Activated T-helper 2 cell treated with anti-CD3 and anti-CD28 coated beads, Interferon-gamma antibody, Interleukin-2, Interleukin-4, amounts not matched to agents 10 μg/mL and 5 μg/mL and 100 μg/mL, durations not matched to agents 14 hours and 24 hours and 36 hours (primary cell): ENCODE measurements around the gene NPAS2. TPM values are rescaled to one million over a fixed set of nuclear protein-coding genes. Genes with fewer than 3 reads are reported as not detected.

Experiments
- DNase-seq: peaks from one replicate; pipeline ENCODE4 v3.0.0; 2021; ENCODE audit warnings: low spot score
- H3K27ac Mint-ChIP-seq: one replicate; pipeline ENCODE4 v1.8.0; 2021; ENCODE audit warnings: mixed read lengths
- H3K27me3 Mint-ChIP-seq: one replicate; pipeline ENCODE4 v1.8.0; 2021; ENCODE audit warnings: low read depth, mixed read lengths
- H3K36me3 Mint-ChIP-seq: one replicate; pipeline ENCODE4 v1.8.0; 2021; ENCODE audit warnings: low read depth, mixed read lengths
- H3K4me1 Mint-ChIP-seq: one replicate; pipeline ENCODE4 v1.8.0; 2021; ENCODE audit warnings: low read depth, mixed read lengths
- H3K4me3 Mint-ChIP-seq: one replicate; pipeline ENCODE4 v1.8.0; 2021; ENCODE audit warnings: low read depth, mild to moderate bottlenecking, moderate library complexity, mixed read lengths
- H3K9me3 Mint-ChIP-seq: one replicate; pipeline ENCODE4 v1.8.0; 2021; ENCODE audit warnings: mixed read lengths
- intact Hi-C: fragments of 100-400 bp; cut with micrococcal nuclease; formaldehyde crosslinking; loops from one replicate; pipeline ENCODE4 v1.15.1; 2023
- total RNA-seq: library from RNA; stranded (reverse); gene quantifications from 2 replicates; pipeline ENCODE4 v1.2.3, GENCODE V29; 2022

NPAS2 gene
- total RNA-seq, 1 donor from 2014 or later, result 5.6 TPM

DNA sequence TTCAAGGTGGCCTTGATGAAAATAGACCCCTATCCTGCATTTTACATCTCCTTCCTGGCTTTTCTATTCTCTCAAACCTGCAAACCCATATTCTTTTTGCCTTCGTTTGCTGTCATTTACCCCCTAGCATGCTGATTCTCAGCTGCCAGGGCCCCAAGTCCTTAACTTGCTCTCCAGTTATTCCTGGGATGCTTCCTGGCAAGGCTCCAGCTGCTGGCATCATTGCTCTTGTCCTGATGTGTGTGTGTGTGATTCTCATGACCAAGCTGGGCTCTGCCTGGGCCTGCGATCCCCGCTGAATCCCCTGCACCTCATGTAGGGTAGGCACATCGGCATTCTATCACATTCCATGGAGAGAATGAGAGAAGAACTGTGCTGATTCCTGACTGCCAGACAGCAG lies 11.9 kb downstream of the NPAS2 start:
- H3K4me1 Mint-ChIP-seq, result no peaks in the 10 kb centered on the region
- intact Hi-C loops, result no loop called here
- H3K9me3 Mint-ChIP-seq, result peaks cover 9% of the 10 kb centered on the region
- H3K4me3 Mint-ChIP-seq, result no peak overlapping the region
- DNase-seq, result no peak
- H3K27ac Mint-ChIP-seq, result no peak overlapping the region
- H3K27me3 Mint-ChIP-seq, result no peaks in the 10 kb centered on the region
- peaks cover 3% of the 10 kb centered on the region for H3K36me3 Mint-ChIP-seq

- Mint-ChIP-seq H3K27ac (no peak overlapping the region), H3K4me1 (no peaks in the 10 kb centered on the region), H3K4me3 (no peak overlapping the region), H3K9me3 (peaks cover 5% of the 10 kb centered on the region), H3K27me3 (no peaks in the 10 kb centered on the region), H3K36me3 (peaks cover 2% of the 10 kb centered on the region)
- intact Hi-C loops, result no loop called here
- DNase-seq, result no peak
These were observed 12.9 kb downstream of the NPAS2 start for GRCh38 chr2:100832885-100833284.

- Mint-ChIP-seq H3K27ac (no peak overlapping the region), H3K27me3 (no peaks in the 10 kb centered on the region), H3K4me1 (no peaks in the 10 kb centered on the region), H3K9me3 (peaks cover under 1% of the 10 kb centered on the region), H3K4me3 (no peak overlapping the region), H3K36me3 (no peaks in the 10 kb centered on the region)
- no peak for DNase-seq
- intact Hi-C loops, result no loop called here
These were observed 13.4 kb downstream of the NPAS2 start for GRCh38 chr2:100833331-100833730.

- H3K4me3 Mint-ChIP-seq, result no peak overlapping the region
- H3K27me3 Mint-ChIP-seq, result no peaks in the 10 kb centered on the region
- H3K27ac Mint-ChIP-seq, result no peak overlapping the region
- DNase-seq, result no peak
- no peaks in the 10 kb centered on the region for H3K9me3 Mint-ChIP-seq
- H3K36me3 Mint-ChIP-seq, result no peaks in the 10 kb centered on the region
- H3K4me1 Mint-ChIP-seq, result no peaks in the 10 kb centered on the region
- intact Hi-C loops, result no loop called here
These were observed 14.3 kb downstream of the NPAS2 start for GRCh38 chr2:100834221-100834620.

DNA sequence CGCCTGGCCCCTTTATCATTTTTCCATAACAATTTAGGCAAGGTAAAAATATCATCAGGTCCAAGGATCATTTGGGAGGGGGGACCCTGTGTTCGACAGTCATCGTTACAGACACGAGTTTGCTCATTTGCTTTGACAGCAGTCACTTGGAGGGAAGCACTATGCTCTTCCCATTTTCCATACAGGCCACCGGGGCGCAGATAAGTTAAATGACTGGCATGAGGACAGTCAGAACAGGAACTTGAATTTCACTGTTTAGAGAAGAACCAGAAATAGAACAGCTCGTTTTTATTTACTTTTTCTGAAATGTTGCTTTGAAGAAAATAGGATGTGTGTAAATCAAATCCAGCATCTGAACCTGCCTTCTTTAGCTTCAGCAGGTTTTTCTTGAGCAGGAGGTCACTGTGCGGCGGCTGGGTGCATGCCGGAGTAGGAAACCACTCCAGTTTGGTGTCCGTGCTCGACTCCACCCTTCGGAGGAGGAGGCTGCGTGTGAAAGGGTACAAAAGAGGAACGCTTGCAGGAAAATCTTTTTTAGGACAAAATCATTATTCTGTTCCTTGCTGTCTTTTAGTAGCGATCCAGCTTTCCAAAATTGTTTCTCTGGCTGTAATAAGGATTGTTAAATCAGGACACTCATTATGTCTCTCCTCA lies 15.2 kb downstream of the NPAS2 start:
- intact Hi-C loops, result no loop called here
- Mint-ChIP-seq H3K4me3 (no peak overlapping the region), H3K36me3 (no peaks in the 10 kb centered on the region), H3K9me3 (no peaks in the 10 kb centered on the region), H3K27ac (no peak overlapping the region), H3K4me1 (no peaks in the 10 kb centered on the region), H3K27me3 (no peaks in the 10 kb centered on the region)
- no peak for DNase-seq

GRCh38 chr2:100840519-100840918 lies 20.6 kb downstream of the NPAS2 start:
- H3K27me3 Mint-ChIP-seq, result no peaks in the 10 kb centered on the region
- H3K9me3 Mint-ChIP-seq, result peaks cover 4% of the 10 kb centered on the region
- H3K4me3 Mint-ChIP-seq, result no peak overlapping the region
- no peak overlapping the region for H3K27ac Mint-ChIP-seq
- no peak for DNase-seq
- peaks cover 4% of the 10 kb centered on the region for H3K4me1 Mint-ChIP-seq
- peaks cover 4% of the 10 kb centered on the region for H3K36me3 Mint-ChIP-seq
- intact Hi-C loops, result no loop called here

DNA sequence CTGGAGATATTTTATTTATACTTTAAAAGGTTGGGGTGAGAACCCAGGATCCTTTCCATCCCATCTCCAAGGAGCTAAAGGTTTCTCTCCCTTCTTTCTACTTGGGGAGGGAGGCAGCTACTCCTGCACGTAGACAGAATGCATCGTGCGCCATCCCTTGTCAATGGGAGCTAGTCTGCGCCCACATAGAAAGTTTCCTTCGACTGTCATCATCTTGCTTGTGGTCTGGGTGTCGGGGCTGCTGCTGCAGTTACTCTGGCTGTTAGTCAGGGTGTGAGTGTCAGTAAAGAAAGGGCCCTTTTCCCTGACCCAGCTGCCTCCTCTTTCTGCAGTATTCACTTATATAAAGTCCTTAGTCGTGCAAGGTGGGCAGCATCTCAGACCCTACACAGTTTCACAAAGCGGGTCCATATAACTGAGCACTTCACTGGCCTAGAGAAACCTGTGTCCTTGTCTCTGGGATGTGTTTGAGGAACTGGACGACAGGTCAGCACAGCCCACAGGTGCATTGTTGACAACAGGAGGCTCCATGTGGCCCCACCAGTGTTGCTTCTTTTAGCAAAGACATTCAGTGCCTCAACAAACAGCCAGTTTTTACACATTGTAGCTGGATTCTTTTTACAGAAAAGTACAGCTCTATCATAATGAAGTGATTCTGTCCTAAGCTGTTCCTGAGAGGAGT lies 22.4 kb downstream of the NPAS2 start:
- Mint-ChIP-seq H3K4me3 (no peak overlapping the region), H3K36me3 (peaks cover 4% of the 10 kb centered on the region), H3K4me1 (peaks cover 4% of the 10 kb centered on the region), H3K9me3 (peaks cover 4% of the 10 kb centered on the region), H3K27ac (no peak overlapping the region), H3K27me3 (no peaks in the 10 kb centered on the region)
- no peak for DNase-seq
- intact Hi-C loops, result no loop called here

DNA sequence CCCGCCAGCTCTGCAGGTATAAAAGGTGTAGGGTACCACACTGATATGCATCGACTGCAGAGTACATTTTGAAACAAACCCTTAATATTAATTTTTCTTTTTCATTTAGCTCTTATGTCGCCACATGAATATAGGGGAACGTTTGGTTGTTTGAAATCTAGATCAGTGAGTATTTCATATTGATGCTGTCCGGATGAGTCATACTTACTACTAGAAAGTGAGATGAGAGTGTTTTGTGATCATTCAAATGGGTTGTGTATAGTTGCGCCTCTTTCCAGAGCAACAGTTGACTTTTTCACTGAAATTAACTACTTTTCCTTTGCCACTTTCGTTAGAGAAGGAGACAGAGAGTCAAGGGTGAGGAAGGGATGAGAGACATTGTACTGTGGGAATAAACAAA lies 24.6 kb downstream of the NPAS2 start:
- Mint-ChIP-seq H3K4me3 (no peak overlapping the region), H3K27ac (no peak overlapping the region), H3K27me3 (no peaks in the 10 kb centered on the region), H3K4me1 (peaks cover 4% of the 10 kb centered on the region), H3K9me3 (peaks cover 4% of the 10 kb centered on the region), H3K36me3 (peaks cover 4% of the 10 kb centered on the region)
- DNase-seq, result no peak
- intact Hi-C loops, result no loop called here

DNA sequence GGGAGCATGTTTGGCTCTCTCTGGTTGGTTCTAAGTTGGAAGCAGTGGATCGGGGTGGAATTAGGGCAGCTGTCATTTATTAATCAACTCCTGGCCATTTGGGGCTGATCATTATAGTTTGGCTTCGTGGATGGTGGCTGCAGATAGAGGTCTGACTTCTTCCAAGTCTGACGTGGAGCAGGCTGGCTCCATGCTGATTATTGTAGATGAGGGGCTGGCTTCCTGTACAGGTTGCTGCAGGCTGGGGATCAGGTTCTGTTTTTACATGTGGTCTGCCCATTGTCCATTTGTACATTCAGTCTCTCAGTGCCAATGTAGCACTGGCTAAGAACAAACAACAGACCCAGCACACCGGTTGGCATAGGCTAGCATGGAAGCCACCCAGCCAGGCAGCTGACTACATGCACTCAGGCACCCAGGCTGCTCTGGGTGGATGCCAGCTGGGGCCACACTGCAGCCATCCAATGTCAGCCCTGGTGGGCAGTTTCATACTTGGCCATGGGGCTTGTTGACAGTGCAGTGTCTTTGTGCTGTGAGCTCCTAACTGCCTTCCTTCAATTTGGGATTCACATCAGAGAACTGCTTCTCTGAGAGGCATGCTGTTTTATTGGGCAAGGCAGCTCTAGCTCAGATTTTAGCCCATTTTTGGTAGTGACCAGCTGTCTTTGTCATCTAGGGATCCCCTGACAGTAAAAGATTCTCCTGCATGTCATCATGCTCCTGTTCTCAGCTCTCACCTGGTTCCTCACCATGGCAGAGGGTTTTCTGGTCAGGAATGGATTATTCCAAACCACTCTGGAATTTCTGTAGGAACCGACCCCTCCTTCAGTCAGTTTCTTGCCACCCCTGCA lies 25.4 kb downstream of the NPAS2 start:
- Mint-ChIP-seq H3K27ac (no peak overlapping the region), H3K4me3 (no peak overlapping the region), H3K27me3 (no peaks in the 10 kb centered on the region), H3K9me3 (peaks cover 4% of the 10 kb centered on the region), H3K4me1 (peaks cover 4% of the 10 kb centered on the region), H3K36me3 (peaks cover 4% of the 10 kb centered on the region)
- intact Hi-C loops, result no loop called here
- DNase-seq, result no peak

GRCh38 chr2:100846716-100847115 lies 26.8 kb downstream of the NPAS2 start:
- no peak overlapping the region for H3K27ac Mint-ChIP-seq
- no peak overlapping the region for H3K4me3 Mint-ChIP-seq
- no peaks in the 10 kb centered on the region for H3K27me3 Mint-ChIP-seq
- DNase-seq, result no peak
- intact Hi-C loops, result no loop called here
- H3K9me3 Mint-ChIP-seq, result peaks cover 4% of the 10 kb centered on the region
- H3K4me1 Mint-ChIP-seq, result peaks cover 4% of the 10 kb centered on the region
- peaks cover 4% of the 10 kb centered on the region for H3K36me3 Mint-ChIP-seq

- Mint-ChIP-seq H3K27me3 (no peaks in the 10 kb centered on the region), H3K36me3 (no peaks in the 10 kb centered on the region), H3K27ac (no peak overlapping the region), H3K4me1 (no peaks in the 10 kb centered on the region), H3K9me3 (no peaks in the 10 kb centered on the region), H3K4me3 (no peak overlapping the region)
- intact Hi-C loops, result no loop called here
- DNase-seq, result no peak
These were observed 32.5 kb downstream of the NPAS2 start for GRCh38 chr2:100852447-100852846.

- intact Hi-C loops, result no loop called here
- Mint-ChIP-seq H3K27me3 (no peaks in the 10 kb centered on the region), H3K9me3 (no peaks in the 10 kb centered on the region), H3K4me3 (no peak overlapping the region), H3K4me1 (no peaks in the 10 kb centered on the region), H3K36me3 (no peaks in the 10 kb centered on the region), H3K27ac (no peak overlapping the region)
- DNase-seq, result no peak
These were observed 33.3 kb downstream of the NPAS2 start for GRCh38 chr2:100852999-100853908.
